Gastroesophageal sphincter (tissue), 4 donors: ENCODE results near the gene SLC9A3. TPM values are rescaled to one million over a fixed set of nuclear protein-coding genes. Genes with fewer than 3 reads are reported as not detected.

ENCODE experiments used
- ATAC-seq: fragments of 150-250 bp; one replicate; pipeline ENCODE4 v1.9.1; 2016; ENCODE audit warnings: mild to moderate bottlenecking, moderate library complexity
- H3K27ac ChIP-seq, 4 donors: fragments of 200-600 bp; sonication (generic) in 3 of 4; 1 replicate in 3 of 4; 2 replicates in 1 of 4; pipeline ENCODE4 v1.5.1; 2016 to 2019
- H3K27me3 ChIP-seq: fragments of 200-600 bp; sonication (generic); one replicate; pipeline ENCODE4 v1.5.1; 2019
- H3K36me3 ChIP-seq, 2 donors: fragments of 200-600 bp; sonication (generic); one replicate each; pipeline ENCODE4 v1.5.1; 2019; ENCODE audit warnings: control low read depth in 1 of 2
- H3K4me1 ChIP-seq, 3 donors: fragments of 200-600 bp; sonication (generic); 1 replicate in 2 of 3; 2 replicates in 1 of 3; pipeline ENCODE4 v1.5.1; 2016 to 2019; ENCODE audit warnings: control low read depth in 2 of 3
- H3K4me3 ChIP-seq, 2 donors: fragments of 200-600 bp; sonication (generic); one replicate each; pipeline ENCODE4 v1.5.1; 2019; ENCODE audit warnings: mild to moderate bottlenecking in 1 of 2, moderate library complexity in 1 of 2
- H3K9me3 ChIP-seq, 3 donors: fragments of 200-600 bp; sonication (generic); one replicate each; pipeline ENCODE4 v1.5.1; 2017 to 2019; ENCODE audit warnings: control low read depth in 2 of 3
- EP300 ChIP-seq: sonication (generic); formaldehyde crosslinking; IDR thresholded peaks from one replicate; pipeline ENCODE4 v1.6.1; 2017; ENCODE audit warnings: antibody characterized with exemption, mild to moderate bottlenecking
- POLR2A ChIP-seq, 2 donors: fragments of 450-650 bp; IDR thresholded peaks; one replicate each; pipeline ENCODE4 v1.6.1; 2017; ENCODE audit warnings: antibody characterized with exemption in 2 of 2, mild to moderate bottlenecking in 2 of 2, moderate library complexity in 1 of 2
- POLR2AphosphoS5 ChIP-seq: sonication (generic); formaldehyde crosslinking; IDR thresholded peaks from one replicate; pipeline ENCODE4 v1.6.1; 2017; ENCODE audit warnings: antibody characterized with exemption
- WGBS, 2 donors: methylation state at CpG; one replicate each; pipeline ENCODE4 v1.1.5; 2018; ENCODE audit warnings: low coverage in 1 of 2; 5-methylcytosine and 5-hydroxymethylcytosine counted together
- total RNA-seq, 4 donors: library from RNA; depleted of rRNA; stranded (reverse); fragments of >200 nt; gene quantifications; one replicate each; pipeline ENCODE4 v1.1.0, GENCODE V29; 2016
- TF ChIP-seq, protein P1 (sequence below), 4 experiments: fragments of 200-600 bp in 2 of 4; fragments of 450-650 bp in 2 of 4; sonication (generic) in 1 of 4; IDR thresholded peaks; one replicate each; pipeline ENCODE4 v1.5.1; 2017 to 2019; ENCODE audit warnings: antibody characterized with exemption in 4 of 4, mild to moderate bottlenecking in 2 of 4, moderate library complexity in 2 of 4

SLC9A3 gene
- total RNA-seq, 4 donors from 2014 or later, result 2.6 to 3.9 (median 2.8) TPM

DNA sequence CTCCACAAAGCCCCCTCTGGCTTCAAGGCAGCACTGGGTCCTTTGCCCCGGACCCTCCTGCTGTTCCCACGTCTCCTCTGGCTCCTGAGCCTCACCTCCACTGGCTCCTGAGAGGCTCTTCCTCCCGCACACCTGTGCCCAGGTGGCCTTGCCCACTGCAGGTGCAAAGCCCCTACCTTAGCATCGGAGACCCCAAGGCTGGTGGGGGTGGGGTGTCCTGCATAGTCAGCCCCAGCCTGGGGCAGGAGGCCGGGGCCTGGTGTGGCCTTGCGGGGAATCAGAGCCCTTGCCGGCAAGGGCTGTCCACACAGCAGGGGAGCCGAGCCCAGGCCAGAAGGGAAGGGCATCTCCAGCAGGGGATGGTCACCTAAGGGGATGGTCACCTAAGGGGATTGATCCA is 46.6 kb upstream of the SLC9A3 start:
- WGBS, 2 donors, result no CpG with 5 or more reads among the region's 8 CpGs
- no peak overlapping the region for H3K27ac ChIP-seq
- TF ChIP-seq EP300 (no peak), POLR2A (IDR thresholded peaks at IDR 0.05) (no peak), POLR2AphosphoS5 (no peak)
- TF ChIP-seq, protein P1, sequence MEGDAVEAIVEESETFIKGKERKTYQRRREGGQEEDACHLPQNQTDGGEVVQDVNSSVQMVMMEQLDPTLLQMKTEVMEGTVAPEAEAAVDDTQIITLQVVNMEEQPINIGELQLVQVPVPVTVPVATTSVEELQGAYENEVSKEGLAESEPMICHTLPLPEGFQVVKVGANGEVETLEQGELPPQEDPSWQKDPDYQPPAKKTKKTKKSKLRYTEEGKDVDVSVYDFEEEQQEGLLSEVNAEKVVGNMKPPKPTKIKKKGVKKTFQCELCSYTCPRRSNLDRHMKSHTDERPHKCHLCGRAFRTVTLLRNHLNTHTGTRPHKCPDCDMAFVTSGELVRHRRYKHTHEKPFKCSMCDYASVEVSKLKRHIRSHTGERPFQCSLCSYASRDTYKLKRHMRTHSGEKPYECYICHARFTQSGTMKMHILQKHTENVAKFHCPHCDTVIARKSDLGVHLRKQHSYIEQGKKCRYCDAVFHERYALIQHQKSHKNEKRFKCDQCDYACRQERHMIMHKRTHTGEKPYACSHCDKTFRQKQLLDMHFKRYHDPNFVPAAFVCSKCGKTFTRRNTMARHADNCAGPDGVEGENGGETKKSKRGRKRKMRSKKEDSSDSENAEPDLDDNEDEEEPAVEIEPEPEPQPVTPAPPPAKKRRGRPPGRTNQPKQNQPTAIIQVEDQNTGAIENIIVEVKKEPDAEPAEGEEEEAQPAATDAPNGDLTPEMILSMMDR (IDR thresholded peaks at IDR 0.05), result no peak
- no peak overlapping the region for H3K4me3 ChIP-seq
- H3K9me3 ChIP-seq, result peaks cover 0 to 15% (median 0%) of the 10 kb centered on the region in 3 donors
- H3K36me3 ChIP-seq, result no peaks in the 10 kb centered on the region
- ATAC-seq, result no peak
- peaks cover 0 to under 1% (median 0%) of the 10 kb centered on the region in 3 donors for H3K4me1 ChIP-seq
- H3K27me3 ChIP-seq, result peaks cover 91% of the 10 kb centered on the region

DNA sequence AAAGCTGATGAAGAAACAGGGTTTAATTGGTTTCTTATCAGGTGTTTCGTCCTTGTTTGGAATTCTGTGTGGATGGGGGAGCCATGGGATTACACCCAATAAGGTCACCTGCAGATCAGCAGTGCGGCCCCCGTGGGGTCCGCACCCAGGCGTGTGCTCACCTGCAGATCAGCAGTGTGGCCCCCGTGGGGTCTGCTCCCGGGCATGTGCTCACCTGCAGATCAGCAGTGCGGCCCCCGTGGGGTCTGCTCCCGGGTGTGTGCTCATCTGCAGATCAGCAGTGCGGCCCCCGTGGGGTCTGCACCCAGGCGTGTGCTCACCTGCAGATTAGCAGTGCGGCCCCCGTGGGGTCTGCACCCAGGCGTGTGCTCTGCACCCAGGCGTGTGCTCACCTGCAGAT is 46.2 kb upstream of the SLC9A3 start:
- Histone ChIP-seq H3K27ac (no peak overlapping the region), H3K27me3 (peaks cover 92% of the 10 kb centered on the region), H3K4me1 (peaks cover 0 to 4% (median 0%) of the 10 kb centered on the region in 3 donors), H3K9me3 (peaks cover 0 to 11% (median 0%) of the 10 kb centered on the region in 3 donors), H3K4me3 (no peak overlapping the region), H3K36me3 (no peaks in the 10 kb centered on the region)
- TF ChIP-seq POLR2A (IDR thresholded peaks at IDR 0.05) (no peak), EP300 (no peak)
- TF ChIP-seq, protein P1 (IDR thresholded peaks at IDR 0.05), result no peak
- 94% methylated on average over 3 of the region's 17 CpGs; no CpG with 5 or more reads in 1 of the 2 donors for WGBS, 2 donors
- no peak for ATAC-seq

DNA sequence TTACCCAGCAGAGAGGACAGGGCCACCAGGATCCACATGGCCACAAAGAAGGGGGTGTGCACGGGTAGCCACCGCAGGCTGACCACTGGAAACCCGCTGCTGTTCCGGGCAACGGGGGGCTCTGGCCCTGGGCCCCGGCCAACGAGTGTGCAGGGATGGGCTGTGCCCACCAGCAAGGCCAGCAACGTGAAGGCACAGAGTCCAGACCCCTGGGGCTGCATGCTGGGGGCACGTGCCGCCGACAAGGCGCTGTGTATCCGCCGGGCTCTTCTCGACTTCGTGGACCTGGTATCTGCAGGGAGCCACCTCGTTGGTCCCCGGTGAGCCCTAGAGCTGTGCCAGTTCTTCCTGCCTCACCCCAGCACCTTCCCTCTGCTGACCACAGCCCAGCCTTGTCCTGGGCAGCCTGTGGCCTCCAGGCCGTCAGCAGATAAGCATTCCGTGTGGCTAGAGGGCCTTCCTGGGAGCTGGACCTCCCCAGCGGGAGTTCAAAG is 45.7 kb upstream of the SLC9A3 start:
- H3K27ac ChIP-seq, result no peak overlapping the region
- no peaks in the 10 kb centered on the region for H3K36me3 ChIP-seq
- no peak for ATAC-seq
- no peak overlapping the region for H3K4me3 ChIP-seq
- WGBS, 2 donors, result no CpG with 5 or more reads among the region's 21 CpGs
- peaks cover 0 to 6% (median 0%) of the 10 kb centered on the region in 3 donors for H3K9me3 ChIP-seq
- TF ChIP-seq, protein P1 (IDR thresholded peaks at IDR 0.05), result no peak
- TF ChIP-seq POLR2A (IDR thresholded peaks at IDR 0.05), result no peak
- no peak for TF ChIP-seq EP300
- TF ChIP-seq POLR2AphosphoS5, result no peak
- peaks cover 92% of the 10 kb centered on the region for H3K27me3 ChIP-seq
- peaks cover 0 to 4% (median 0%) of the 10 kb centered on the region in 3 donors for H3K4me1 ChIP-seq

DNA sequence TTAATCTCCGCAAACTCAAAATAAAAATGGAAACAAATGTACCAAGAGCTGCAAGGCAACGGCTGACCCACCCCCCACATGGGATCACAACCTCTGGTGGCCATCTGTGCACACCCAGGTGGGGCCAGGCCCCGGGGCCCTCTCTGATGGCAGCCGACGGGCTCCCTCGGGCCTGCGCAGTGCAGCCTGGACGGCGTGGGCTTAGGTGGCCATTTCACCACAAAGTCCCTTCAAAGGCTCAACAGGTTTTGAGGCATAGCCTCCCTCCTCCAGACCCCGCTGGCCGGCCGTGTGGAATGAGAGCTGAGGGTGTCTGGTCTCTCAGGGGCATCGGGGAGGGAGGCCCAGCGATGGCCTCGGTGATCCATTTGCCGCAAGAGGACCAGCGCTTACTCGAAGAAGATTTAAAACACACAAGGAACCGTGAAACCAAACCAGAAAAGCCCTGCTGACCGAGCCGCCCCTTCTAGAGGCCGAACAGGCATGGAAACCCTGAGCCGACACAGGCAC is 45.2 kb upstream of the SLC9A3 start:
- Histone ChIP-seq H3K4me3 (no peak overlapping the region), H3K9me3 (peaks cover 0 to 4% (median 0%) of the 10 kb centered on the region in 3 donors), H3K4me1 (peaks cover 0 to 4% (median 0%) of the 10 kb centered on the region in 3 donors), H3K36me3 (no peaks in the 10 kb centered on the region), H3K27me3 (peaks cover 90% of the 10 kb centered on the region), H3K27ac (no peak overlapping the region)
- WGBS, 2 donors, result 91% methylated on average over 6 of the region's 23 CpGs; no CpG with 5 or more reads in 1 of the 2 donors
- no peak for ATAC-seq
- no peak for TF ChIP-seq POLR2A (IDR thresholded peaks at IDR 0.05)
- TF ChIP-seq EP300, result no peak
- TF ChIP-seq POLR2AphosphoS5, result no peak
- TF ChIP-seq, protein P1 (IDR thresholded peaks at IDR 0.05), result no peak

DNA sequence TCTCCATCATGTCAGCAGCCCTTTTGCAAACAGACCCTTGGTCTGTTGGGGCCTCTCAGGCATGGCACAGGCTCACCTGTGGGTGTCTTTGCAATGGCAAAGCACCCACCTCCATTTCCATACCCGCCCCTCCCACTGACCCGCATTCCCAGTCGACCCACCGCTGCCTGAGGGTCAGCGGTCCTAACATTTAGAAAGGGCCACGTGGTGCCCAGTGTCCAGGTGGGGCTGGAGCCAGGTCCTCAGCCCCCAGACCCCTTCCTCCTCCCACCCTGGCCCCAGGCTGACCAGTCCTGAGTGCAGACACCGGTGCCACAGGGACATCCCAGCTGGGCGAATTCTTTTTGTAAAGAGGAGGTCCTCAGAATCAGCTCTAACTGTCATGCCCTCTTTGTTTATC is 44.6 kb upstream of the SLC9A3 start:
- ATAC-seq, result no peak
- Histone ChIP-seq H3K27ac (no peak overlapping the region), H3K9me3 (peaks cover 0 to 4% (median 0%) of the 10 kb centered on the region in 3 donors), H3K4me3 (no peak overlapping the region), H3K27me3 (peaks cover 85% of the 10 kb centered on the region), H3K4me1 (peaks cover 0 to 4% (median 0%) of the 10 kb centered on the region in 3 donors), H3K36me3 (no peaks in the 10 kb centered on the region)
- WGBS, 2 donors, result 60% methylated on average over 4 of the region's 8 CpGs; no CpG with 5 or more reads in 1 of the 2 donors
- TF ChIP-seq EP300 (no peak), POLR2A (IDR thresholded peaks at IDR 0.05) (no peak), POLR2AphosphoS5 (no peak)
- TF ChIP-seq, protein P1 (IDR thresholded peaks at IDR 0.05), result no peak
